Right cardiac atrium (tissue), 5 donors: ENCODE data around the gene SLC6A9. TPM values are rescaled to one million over a fixed set of nuclear protein-coding genes. Genes with fewer than 3 reads are reported as not detected.

ENCODE experiments used
- ATAC-seq, 2 donors: fragments of 200-7000 bp; cut with Tn5 transposase; one replicate each; pipeline versions ENCODE4 v1.8.0 to v1.9.1; 2020; ENCODE audit warnings: moderate library complexity in 2 of 2, mild to moderate bottlenecking in 1 of 2
- DNase-seq, 3 donors: peaks; one replicate each; pipeline ENCODE4 v3.0.0-alpha.2; 2020
- H3K27ac ChIP-seq: one replicate; pipeline ENCODE4 v1.5.1; 2013; ENCODE audit warnings: mild to moderate bottlenecking, low read length, control low read depth, moderate library complexity
- H3K27me3 ChIP-seq: one replicate; pipeline ENCODE4 v1.6.1; 2013; ENCODE audit not compliant: control insufficient read depth, insufficient read depth
- H3K4me1 ChIP-seq: one replicate; pipeline ENCODE4 v1.6.1; 2013; ENCODE audit warnings: low read length; ENCODE audit not compliant: control insufficient read depth, insufficient read depth
- H3K4me3 ChIP-seq: one replicate; pipeline ENCODE4 v1.5.1; 2013; ENCODE audit warnings: low read length, control low read depth
- H3K9me3 ChIP-seq: one replicate; pipeline ENCODE4 v1.6.1; 2013; ENCODE audit warnings: low read length; ENCODE audit not compliant: control insufficient read depth
- WGBS: extraction: QIAGEN DNeasy Blood & Tissue Kit; methylation state at CpG from one replicate; pipeline ENCODE4 v1.1.7; 2013; 5-methylcytosine and 5-hydroxymethylcytosine counted together
- intact Hi-C, 4 donors: fragments of 100-400 bp; cut with DNase I; formaldehyde crosslinking; loops; one replicate each; pipeline versions ENCODE4 v1.11.0 to v1.14.0; 2022 to 2023
- long read RNA-seq, 4 donors: library from polyadenylated mRNA; unstranded; transcript quantifications; one replicate each; pipeline ENCODE4 v2.0.0, GENCODE V29; 2020 to 2021
- polyA plus RNA-seq: library from polyadenylated mRNA; stranded (reverse); fragments of 200-250 nt; gene quantifications from one replicate; pipeline ENCODE4 v1.2.3, GENCODE V29; 2013
- total RNA-seq, 4 donors: library from RNA; stranded (reverse); fragmentation: NEBNext Ultra II Directional; extraction: Animal tissue kit (Norgen Biotek cat#: 25700); gene quantifications; one replicate each; pipeline ENCODE4 v1.2.1, GENCODE V29; 2021
- donor health status: healthy with polysubstance abuse.
- donor health status: DM: no; HTN: yes; CAD: no.
- donor health status: DM: no; HTN: no; CAD: no.
- donor health status: DM: no; HTN: yes; CAD: no; lungs with severe emphysema.
- donor health status: DM: yes; HTN: yes; CAD: no.

Gene SLC6A9
- 1 to 10 TPM in 3 of 4 donors, under 1 TPM in 1; 0.95 to 1.6 (median 1.3) TPM for total RNA-seq
- 1.0 TPM for polyA plus RNA-seq
- long read RNA-seq, donor 1 = 0 reads
- long read RNA-seq, donor 2, partial matches to known transcripts = 0 of 1 reads
- long read RNA-seq, donor 2, other reads (novel, unspliced or antisense) = 0 of 1 reads
- long read RNA-seq, donor 3, partial matches to known transcripts = 1 of 2 reads
- long read RNA-seq, donor 3, other reads (novel, unspliced or antisense) = 1 of 2 reads
- long read RNA-seq, donor 4 = 0 reads

GRCh38 chr1:44031252-44032169, at the start of gene SLC6A9:
SLC6A9 (minus strand) TSS chr1:44031462; CDS start chr1:44024277, 7,185 bp downstream.
- Histone ChIP-seq H3K4me1 (peaks cover 8% of the 10 kb centered on the region), H3K27ac (peak within 1 kb of the TSS; percentile 37), H3K27me3 (no peaks in the 10 kb centered on the region), H3K4me3 (peak within 1 kb of the TSS; percentile 74), H3K9me3 (no peaks in the 10 kb centered on the region)
- DNase-seq (peak; percentile 69 to 84 (median 84)), ATAC-seq (peak; percentile 13 to 16)
- intact Hi-C loops = loop anchor here in 2 of 4 donors (5.0 to 10.0 kb wide), 2 partner anchors 34 to 267 kb away; no protein-coding TSS in a partner anchor
- WGBS = 18% methylated on average over 40 of the region's 40 CpGs

GRCh38 chr1:44079566-44079965, 48.3 kb upstream of the SLC6A9 start:
- intact Hi-C loops = no loop called here
- 80% methylated on average over 4 of the region's 4 CpGs for WGBS
- no peaks in the 10 kb centered on the region for H3K27me3 ChIP-seq
- no peak overlapping the region for H3K4me3 ChIP-seq
- no peaks in the 10 kb centered on the region for H3K4me1 ChIP-seq
- ATAC-seq (no peak), DNase-seq (no peak)
- H3K27ac ChIP-seq = no peak overlapping the region
- no peaks in the 10 kb centered on the region for H3K9me3 ChIP-seq

GRCh38 chr1:44078104-44078503, 46.8 kb upstream of the SLC6A9 start:
- H3K4me3 ChIP-seq = no peak overlapping the region
- ATAC-seq = no peak
- H3K4me1 ChIP-seq = no peaks in the 10 kb centered on the region
- DNase-seq = no peak
- H3K27ac ChIP-seq = no peak overlapping the region
- no peaks in the 10 kb centered on the region for H3K9me3 ChIP-seq
- intact Hi-C loops = no loop called here
- 60% methylated on average over 2 of the region's 2 CpGs for WGBS
- H3K27me3 ChIP-seq = no peaks in the 10 kb centered on the region

- Histone ChIP-seq H3K4me3 (no peak overlapping the region), H3K27me3 (no peaks in the 10 kb centered on the region), H3K4me1 (no peaks in the 10 kb centered on the region), H3K27ac (no peak overlapping the region), H3K9me3 (no peaks in the 10 kb centered on the region)
- WGBS = 90% methylated on average over 5 of the region's 5 CpGs
- intact Hi-C loops = no loop called here
- ATAC-seq = no peak
- no peak for DNase-seq
Observed at GRCh38 chr1:44077421-44077820, 46.2 kb upstream of the SLC6A9 start.

- no peak for DNase-seq
- intact Hi-C loops = no loop called here
- WGBS = 57% methylated on average over 1 of the region's 1 CpG
- Histone ChIP-seq H3K27ac (no peak overlapping the region), H3K27me3 (no peaks in the 10 kb centered on the region), H3K4me3 (no peak overlapping the region), H3K9me3 (no peaks in the 10 kb centered on the region), H3K4me1 (no peaks in the 10 kb centered on the region)
- ATAC-seq = no peak
Observed at GRCh38 chr1:44076066-44076465, 44.8 kb upstream of the SLC6A9 start.

GRCh38 chr1:44074415-44074814, 43.2 kb upstream of the SLC6A9 start:
- H3K4me1 ChIP-seq = no peaks in the 10 kb centered on the region
- ATAC-seq = no peak
- no peak for DNase-seq
- WGBS = 51% methylated on average over 3 of the region's 3 CpGs
- no peak overlapping the region for H3K4me3 ChIP-seq
- H3K27ac ChIP-seq = no peak overlapping the region
- no peaks in the 10 kb centered on the region for H3K27me3 ChIP-seq
- intact Hi-C loops = no loop called here
- no peaks in the 10 kb centered on the region for H3K9me3 ChIP-seq

- intact Hi-C loops = no loop called here
- H3K9me3 ChIP-seq = no peaks in the 10 kb centered on the region
- H3K27me3 ChIP-seq = no peaks in the 10 kb centered on the region
- no peak overlapping the region for H3K27ac ChIP-seq
- WGBS = 65% methylated on average over 2 of the region's 2 CpGs
- no peak for ATAC-seq
- no peaks in the 10 kb centered on the region for H3K4me1 ChIP-seq
- no peak overlapping the region for H3K4me3 ChIP-seq
- no peak for DNase-seq
Observed at GRCh38 chr1:44073528-44073927, 42.3 kb upstream of the SLC6A9 start.

- DNase-seq (no peak), ATAC-seq (no peak)
- no peaks in the 10 kb centered on the region for H3K9me3 ChIP-seq
- no peak overlapping the region for H3K4me3 ChIP-seq
- H3K4me1 ChIP-seq = no peaks in the 10 kb centered on the region
- WGBS = 78% methylated on average over 2 of the region's 2 CpGs
- H3K27ac ChIP-seq = no peak overlapping the region
- intact Hi-C loops = no loop called here
- H3K27me3 ChIP-seq = no peaks in the 10 kb centered on the region
Observed at GRCh38 chr1:44072821-44073220, 41.6 kb upstream of the SLC6A9 start.

- DNase-seq (no peak), ATAC-seq (no peak)
- Histone ChIP-seq H3K4me1 (no peaks in the 10 kb centered on the region), H3K4me3 (no peak overlapping the region), H3K27me3 (no peaks in the 10 kb centered on the region), H3K9me3 (no peaks in the 10 kb centered on the region), H3K27ac (no peak overlapping the region)
- intact Hi-C loops = no loop called here
Observed at GRCh38 chr1:44072204-44072603, 40.9 kb upstream of the SLC6A9 start.

- Histone ChIP-seq H3K27ac (no peak overlapping the region), H3K4me1 (no peaks in the 10 kb centered on the region), H3K9me3 (no peaks in the 10 kb centered on the region), H3K4me3 (no peak overlapping the region), H3K27me3 (no peaks in the 10 kb centered on the region)
- intact Hi-C loops = no loop called here
- ATAC-seq = no peak
- 75% methylated on average over 3 of the region's 3 CpGs for WGBS
- no peak for DNase-seq
Observed at GRCh38 chr1:44071461-44071860, 40.2 kb upstream of the SLC6A9 start.

- no peak for DNase-seq
- H3K4me3 ChIP-seq = no peak overlapping the region
- intact Hi-C loops = no loop called here
- H3K27me3 ChIP-seq = no peaks in the 10 kb centered on the region
- 51% methylated on average over 2 of the region's 2 CpGs for WGBS
- H3K4me1 ChIP-seq = no peaks in the 10 kb centered on the region
- peak; percentile 56 to 58 for ATAC-seq
- H3K27ac ChIP-seq = no peak overlapping the region
- H3K9me3 ChIP-seq = no peaks in the 10 kb centered on the region
Observed at GRCh38 chr1:44068442-44068921, 37.2 kb upstream of the SLC6A9 start.
